ENCODE measurements around the gene ASAP2.
A peak's percentile ranks its signal among the peaks of the same experiment; 100 is the strongest.

The ASAP2 gene

DNA sequence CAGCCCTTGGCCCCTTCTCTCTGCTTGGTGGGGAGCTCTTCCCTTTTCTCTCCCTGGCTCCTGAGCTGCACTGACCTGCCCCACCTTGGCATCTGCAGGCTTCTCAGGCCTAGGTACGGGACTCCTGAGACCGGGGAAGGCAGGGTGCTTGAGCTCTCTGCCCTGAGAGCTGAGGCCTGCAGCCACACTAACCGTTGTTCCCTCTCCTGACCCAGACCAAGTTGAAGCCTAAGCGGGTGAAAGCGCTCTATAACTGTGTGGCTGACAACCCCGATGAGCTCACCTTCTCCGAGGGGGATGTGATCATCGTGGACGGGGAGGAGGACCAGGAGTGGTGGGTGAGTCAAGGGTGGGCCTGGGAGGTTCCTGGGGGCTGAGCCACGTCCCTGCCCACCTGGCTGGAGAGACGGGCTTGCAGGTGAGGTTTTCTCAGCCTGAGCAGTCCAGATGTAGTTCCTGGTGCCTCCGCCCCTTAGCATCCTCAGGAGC is 194.5 kb downstream of the ASAP2 start:
- H3K4me3 ChIP-seq (ENCODE audit: low read depth, low read length), result no peak overlapping the region
- DNase-seq (ENCODE audit: low read depth), result no peak
- TF ChIP-seq, protein P1, sequence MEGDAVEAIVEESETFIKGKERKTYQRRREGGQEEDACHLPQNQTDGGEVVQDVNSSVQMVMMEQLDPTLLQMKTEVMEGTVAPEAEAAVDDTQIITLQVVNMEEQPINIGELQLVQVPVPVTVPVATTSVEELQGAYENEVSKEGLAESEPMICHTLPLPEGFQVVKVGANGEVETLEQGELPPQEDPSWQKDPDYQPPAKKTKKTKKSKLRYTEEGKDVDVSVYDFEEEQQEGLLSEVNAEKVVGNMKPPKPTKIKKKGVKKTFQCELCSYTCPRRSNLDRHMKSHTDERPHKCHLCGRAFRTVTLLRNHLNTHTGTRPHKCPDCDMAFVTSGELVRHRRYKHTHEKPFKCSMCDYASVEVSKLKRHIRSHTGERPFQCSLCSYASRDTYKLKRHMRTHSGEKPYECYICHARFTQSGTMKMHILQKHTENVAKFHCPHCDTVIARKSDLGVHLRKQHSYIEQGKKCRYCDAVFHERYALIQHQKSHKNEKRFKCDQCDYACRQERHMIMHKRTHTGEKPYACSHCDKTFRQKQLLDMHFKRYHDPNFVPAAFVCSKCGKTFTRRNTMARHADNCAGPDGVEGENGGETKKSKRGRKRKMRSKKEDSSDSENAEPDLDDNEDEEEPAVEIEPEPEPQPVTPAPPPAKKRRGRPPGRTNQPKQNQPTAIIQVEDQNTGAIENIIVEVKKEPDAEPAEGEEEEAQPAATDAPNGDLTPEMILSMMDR (IDR thresholded peaks at IDR 0.05; ENCODE audit: low read depth, low read length, missing control alignments), result no peak

DNA sequence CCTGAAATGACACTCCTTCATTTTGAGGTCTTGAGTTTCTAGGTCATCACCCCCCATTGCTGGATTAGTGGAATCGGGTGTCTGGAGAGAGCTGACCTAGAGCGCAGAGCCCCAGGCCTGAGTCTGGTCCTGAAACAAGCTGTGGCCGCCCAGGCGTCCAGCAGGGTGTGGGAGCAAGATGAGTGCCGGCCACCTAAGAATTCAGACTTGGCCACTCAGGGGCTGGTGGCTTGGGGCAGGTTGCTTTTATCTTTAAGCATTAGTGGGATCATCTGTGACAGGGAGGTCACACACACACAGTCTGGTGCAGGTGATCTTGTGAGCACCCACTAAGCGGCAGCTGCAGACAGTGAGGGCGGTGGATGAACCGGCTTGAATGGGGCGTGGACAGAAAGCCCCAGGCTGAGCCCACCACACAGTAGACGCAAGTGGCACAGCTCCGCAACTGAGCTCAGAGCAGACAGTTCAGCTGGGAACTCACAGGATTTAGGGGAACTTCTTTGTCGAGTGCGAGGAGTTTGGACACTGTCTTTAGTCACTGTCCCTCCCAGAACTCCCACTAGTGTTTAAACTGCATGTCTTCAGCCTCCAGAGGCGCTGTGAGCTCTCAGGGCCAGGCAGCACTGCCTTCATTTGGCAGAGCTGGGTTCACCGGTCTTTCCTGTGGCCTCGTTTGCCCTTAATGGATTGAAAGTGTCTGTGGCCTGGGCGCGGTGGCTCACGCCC is 195.2 kb downstream of the ASAP2 start:
- no peak overlapping the region for H3K4me3 ChIP-seq (ENCODE audit: low read depth, low read length)
- TF ChIP-seq, protein P1 (IDR thresholded peaks at IDR 0.05; ENCODE audit: low read depth, low read length, missing control alignments), result peak; percentile 10
- no peak for DNase-seq (ENCODE audit: low read depth)

DNA sequence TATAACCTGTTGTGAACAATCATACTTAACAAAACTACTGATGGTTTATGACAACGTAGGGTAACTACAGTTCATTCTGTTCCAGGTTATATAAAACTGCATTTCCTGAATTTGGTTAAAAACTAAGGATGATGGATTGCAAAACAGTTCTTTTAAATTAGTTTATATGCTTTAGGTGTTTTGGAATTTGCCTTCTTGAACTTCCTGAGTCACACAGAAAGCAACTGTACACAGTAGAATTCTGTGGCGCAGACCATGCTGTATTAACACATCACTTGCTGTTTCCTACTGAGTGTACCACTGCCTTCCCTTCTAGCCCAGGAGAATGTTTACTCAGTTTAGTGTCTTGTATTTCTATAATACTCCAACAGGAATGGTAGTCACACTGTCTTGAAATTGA is 197.3 kb downstream of the ASAP2 start:
- no peak overlapping the region for H3K4me3 ChIP-seq (ENCODE audit: low read depth, low read length)
- DNase-seq (ENCODE audit: low read depth), result no peak
- TF ChIP-seq, protein P1 (IDR thresholded peaks at IDR 0.05; ENCODE audit: low read depth, low read length, missing control alignments), result no peak

DNA sequence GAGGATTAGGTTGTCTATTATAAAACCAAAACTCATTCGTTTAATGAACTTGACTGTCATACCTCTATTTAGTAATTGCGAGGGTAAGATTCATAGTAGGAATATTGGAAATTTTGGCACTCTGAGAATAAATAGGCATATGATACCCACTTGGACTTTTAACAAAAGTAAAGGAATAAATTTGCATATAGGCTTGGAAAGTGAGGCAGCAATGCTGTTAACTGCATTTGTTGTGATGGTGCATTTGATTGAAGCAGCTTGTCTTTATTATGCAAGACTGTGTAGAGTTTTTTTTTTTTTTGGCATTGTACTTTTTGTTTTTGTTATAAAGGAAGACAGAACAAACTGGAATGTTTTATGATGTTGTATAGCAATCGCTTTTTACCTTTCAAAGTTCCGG is 197.8 kb downstream of the ASAP2 start:
- no peak overlapping the region for H3K4me3 ChIP-seq (ENCODE audit: low read depth, low read length)
- no peak for DNase-seq (ENCODE audit: low read depth)
- TF ChIP-seq, protein P1 (IDR thresholded peaks at IDR 0.05; ENCODE audit: low read depth, low read length, missing control alignments), result no peak

DNA sequence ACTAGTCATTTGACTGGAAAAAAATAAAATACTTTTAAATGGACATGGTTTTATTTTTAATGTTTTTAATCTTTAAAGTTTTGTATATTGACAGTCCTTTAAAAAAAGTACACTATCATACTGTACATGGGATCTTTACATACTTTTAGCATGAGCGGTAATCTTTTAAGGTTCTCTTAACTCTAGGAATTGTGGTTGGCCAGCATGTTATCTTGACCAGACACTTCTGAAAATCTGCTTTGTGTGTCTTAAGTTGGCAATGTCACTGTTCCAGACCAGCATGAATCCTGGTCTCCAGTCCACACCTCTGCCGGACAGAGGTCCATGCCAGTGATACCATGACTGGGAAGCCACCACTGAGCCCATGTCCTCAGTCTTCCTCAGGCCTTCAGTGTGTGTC is 199.0 kb downstream of the ASAP2 start:
- no peak for DNase-seq (ENCODE audit: low read depth)
- no peak overlapping the region for H3K4me3 ChIP-seq (ENCODE audit: low read depth, low read length)
- TF ChIP-seq, protein P1 (IDR thresholded peaks at IDR 0.05; ENCODE audit: low read depth, low read length, missing control alignments), result no peak

DNA sequence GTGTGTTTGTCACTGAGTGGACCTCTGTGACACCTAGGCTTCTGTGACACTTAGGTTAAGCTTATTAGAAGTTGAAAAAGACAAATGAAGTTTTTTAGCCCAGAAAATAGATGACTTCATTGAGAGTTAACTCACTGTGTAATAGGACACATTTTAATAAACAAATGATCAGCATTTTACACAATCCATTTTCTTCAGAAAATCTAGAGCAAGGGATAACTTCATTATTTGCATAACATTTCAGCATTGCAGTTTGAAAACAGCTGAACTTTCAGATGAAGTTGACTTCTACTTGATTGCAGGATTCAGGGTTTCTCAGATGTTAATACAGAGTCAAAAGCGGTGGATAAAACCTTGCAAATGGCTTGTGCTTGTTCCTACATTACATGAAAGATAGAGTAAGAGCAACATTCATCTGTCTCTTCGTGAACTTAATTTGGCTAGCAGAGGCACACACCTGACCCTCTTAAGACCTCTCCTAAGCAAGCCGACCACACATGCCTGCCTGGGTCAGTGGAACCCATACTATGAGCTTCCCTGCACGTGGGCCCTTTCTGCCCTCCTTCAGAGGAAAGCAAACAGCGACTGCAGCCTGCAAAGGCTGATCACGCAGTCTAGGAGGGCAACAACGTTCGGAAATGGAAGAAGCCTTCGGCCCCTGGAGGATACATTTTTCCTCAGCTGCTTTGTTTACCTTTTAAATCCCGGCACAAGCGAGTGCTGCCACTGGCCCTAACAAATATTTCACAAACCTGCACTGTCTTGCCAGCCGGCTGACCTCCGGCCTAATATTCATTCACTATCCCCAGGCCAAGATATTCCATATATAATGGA is 200.1 kb downstream of the ASAP2 start:
- TF ChIP-seq, protein P1 (IDR thresholded peaks at IDR 0.05; ENCODE audit: low read depth, low read length, missing control alignments), result no peak
- no peak for DNase-seq (ENCODE audit: low read depth)

More for the DNA sequence above, 200.1 kb downstream of the ASAP2 start:
- H3K4me3 ChIP-seq (ENCODE audit: low read depth, low read length), result no peak overlapping the region
